HG03469 (cell line): ENCODE results near the gene AMOT.

Experiments
- ATAC-seq: cut with Tn5 transposase; IDR thresholded peaks from one replicate; pipeline ENCODE4 v1.9.1; 2021; ENCODE audit warnings: mild to moderate bottlenecking, moderate library complexity, moderate number of reproducible peaks; ENCODE audit not compliant: unreplicated experiment

Gene AMOT

DNA sequence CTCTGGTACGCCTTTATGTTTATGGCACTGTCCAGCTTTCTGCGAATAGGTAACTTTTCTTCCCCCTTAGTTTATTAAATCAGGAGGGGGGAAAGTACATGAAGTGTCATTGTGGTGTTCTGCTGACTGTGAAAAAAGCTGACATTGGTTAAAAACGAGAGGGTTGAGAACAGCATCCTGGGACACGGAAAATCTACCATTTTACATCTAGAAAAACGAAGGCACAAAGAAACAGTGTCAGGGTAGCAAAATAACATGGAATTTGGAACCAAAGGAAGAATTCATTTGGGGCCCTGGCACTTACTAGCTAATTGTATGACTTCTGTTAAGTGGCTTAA is 1.2 kb upstream of the AMOT start:
- ATAC-seq: no peak

DNA sequence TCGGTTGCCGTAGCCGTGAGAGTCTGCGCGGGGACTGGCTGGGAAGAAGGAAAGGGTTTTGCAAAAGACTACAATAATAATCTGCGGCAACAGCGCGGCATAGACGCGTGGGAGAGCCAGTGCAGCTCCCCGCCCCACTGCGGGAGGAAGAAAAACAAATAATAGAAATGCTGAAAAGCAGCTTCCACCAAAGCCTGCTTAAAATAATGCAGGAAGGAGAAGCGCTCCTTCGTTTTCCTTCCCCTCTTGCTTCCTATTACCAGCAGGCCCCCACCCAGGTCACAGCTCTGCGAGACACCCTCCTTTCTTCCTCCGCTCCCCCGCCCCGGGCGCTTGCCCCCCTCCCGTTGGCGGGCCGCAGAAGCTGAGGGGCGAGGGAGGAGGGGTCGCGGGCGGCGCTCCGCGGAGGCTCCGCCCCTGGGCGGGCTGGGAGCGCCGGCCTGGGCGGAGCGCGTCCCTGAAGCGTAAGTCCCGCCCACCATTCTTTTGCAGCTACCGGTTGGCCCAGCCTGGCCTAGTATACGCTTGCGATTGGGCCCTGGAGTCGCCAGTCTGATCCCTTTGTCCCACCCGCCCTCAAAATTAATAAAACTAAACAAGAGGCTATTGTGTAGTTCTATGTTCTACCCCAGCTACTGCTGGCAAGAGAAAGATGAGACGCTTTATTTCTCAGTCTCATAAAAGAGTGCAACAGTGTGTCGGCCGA is 636 bp upstream of the AMOT start:
- peak; percentile 93 for ATAC-seq

DNA sequence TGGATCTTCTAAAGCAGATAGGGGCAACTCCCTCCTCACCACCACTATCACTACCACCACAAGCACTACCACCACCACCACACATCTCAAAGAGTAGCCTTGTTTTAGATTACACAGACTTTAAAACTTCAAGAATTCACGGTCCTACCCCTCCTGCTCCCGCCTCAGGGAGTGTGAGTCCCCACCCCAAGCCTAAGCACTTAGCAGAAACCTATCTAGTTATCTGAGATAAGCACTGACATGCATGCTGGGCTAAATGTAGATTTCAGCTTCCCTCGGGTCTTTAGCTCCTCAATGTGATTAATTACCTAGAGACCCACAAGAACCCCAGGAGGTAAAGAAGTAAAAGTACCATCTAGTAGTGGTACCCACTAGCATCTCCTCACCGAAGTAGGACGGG is 775 bp downstream of the AMOT start:
- no peak for ATAC-seq

DNA sequence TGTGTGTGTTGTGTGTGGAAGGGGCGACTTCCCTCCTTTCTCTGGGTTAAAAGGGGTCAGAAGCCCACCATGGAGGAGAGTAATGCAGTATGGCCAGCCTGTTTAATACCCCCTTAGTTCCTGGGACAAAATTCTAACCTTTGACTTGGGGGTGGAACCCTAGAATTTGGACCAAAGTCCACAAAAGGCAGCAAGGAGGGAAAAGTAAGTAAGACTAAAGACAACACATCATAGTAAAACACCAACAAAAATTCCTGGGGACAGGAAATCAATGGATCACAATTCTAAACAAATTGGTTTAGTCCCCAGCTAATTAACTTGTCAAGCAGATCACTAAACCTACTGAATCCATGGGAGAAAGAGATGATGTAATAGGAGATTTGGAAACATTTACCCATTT is 3.1 kb downstream of the AMOT start:
- no peak for ATAC-seq

DNA sequence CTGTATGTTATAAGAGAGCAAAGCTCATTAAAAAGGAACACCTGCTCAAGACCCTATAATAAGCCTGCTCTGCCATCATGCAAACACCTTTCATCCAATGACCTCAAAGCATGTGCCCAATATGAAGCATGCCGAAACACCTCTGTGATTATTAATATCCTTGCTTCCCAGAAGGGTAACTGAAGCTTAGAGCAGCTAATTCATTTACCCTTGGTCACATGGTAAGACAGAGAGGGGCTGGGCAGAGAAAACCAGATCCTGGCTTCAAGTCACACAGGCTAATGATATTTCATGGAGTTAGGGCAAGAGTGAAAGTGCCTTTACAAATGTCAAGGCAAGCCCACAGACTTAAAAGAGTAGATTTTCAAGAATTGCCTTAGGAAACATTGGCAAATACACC is 5.6 kb downstream of the AMOT start:
- ATAC-seq: no peak

DNA sequence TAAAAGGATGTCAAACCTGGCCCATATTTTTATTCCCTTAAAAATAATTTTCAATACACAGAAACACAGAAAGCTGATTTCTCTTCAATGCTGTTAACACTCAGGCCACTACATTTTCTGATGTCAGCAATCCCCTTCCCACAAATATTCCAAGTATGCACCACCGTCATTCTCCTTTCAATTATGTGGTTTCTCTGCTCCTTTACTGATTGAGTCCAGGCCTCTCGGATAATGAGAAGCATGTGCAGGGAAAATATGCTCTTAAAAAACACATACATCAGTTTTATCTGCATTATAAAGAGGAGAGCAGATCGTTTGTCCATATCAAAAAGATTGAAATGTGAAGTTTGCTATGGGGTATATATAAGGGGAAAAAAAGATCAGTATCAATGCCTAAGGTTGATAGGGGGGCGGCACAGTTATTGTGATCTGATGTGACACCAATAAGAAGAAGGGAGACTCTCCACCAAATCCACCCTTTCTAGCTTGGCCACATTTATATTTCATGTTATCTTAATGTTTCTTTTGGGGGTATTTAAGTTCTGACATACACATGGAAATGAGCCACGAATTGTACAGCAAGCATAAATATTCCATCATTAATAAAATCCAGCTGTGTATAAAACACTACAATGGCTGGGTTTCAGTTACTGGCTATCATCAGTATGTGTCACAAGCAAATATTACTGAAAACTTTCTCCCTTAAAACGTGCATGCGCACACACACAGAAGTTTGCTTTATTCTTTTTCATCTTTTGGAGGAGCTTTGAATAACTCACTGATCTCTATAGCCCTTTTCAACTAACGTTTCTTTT is 6.4 kb downstream of the AMOT start:
- no peak for ATAC-seq

DNA sequence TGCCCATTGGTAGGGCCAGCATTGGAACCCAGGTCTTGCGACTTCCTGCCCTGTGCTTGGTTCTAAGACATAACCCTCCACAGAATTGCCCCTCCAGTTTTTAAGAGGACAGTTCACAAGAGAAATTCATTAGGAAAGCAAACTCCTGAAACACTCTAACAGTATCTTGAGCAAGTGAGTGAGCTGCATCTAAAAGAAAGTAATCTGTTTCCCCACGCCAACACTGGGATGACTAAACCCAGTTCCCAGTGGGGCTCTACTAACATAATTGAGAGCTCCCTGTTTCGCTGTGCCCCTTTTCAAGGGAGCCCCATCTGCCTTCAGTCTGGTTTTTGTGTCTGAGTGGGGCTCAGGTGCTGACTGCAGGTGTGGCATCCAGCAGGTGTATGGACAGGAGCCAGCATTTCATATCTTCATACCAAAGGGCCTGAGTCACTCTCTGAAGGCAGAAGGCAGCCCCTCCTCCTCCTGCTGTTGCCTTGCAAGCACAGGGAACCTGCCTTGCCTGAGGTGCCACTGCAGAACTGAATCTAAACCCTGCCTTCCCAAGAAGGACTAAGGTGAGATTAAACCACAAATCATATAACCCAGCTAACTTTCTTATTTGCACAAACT is 8.0 kb downstream of the AMOT start:
- ATAC-seq: no peak

DNA sequence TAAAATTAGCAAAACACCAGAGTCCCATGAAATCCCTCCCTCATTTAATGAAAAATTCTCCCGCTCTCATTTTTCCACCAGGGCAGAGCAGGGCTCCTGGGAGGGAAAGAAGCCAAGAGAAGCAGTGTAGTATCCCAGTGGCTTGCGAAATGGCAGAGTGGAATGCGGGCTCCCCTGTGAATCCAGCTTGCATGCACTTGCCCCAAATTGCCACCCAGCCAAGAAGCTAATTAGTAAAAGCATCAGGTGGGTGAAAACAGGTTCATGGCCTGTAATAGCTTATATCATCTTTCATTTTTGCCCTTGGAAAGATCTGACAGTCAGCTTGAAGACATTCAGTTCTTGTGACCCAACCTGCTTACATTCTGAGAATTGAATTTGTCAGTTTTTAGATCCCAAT is 10.1 kb downstream of the AMOT start:
- no peak for ATAC-seq

DNA sequence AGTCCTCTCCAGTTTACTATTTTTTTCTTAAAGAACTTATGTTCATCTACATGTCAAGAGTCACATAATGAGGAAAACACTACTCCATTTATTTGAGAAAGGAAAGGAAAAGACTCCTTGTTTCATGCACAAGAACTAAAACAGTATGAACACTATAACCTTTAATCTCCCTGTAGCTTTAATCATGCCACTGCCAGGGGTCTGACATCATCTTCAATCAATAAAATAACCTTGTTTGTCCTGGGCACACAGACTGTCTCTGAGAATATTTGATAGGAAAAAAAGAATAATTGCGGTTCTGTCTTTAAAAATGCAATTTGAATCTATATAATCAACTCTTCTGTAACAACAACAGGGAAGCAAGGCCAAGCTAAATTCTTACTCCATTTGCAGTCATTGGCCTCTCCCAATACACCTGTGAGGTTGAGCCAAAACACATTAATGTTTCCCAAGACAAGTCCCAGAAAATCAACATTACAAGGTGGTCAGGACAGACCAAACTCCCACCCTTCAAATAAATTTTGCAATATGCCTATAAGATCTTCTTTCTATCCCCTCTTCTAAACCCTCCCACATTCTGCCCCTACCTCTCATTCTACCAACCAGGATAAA is 13.2 kb downstream of the AMOT start:
- no peak for ATAC-seq

DNA sequence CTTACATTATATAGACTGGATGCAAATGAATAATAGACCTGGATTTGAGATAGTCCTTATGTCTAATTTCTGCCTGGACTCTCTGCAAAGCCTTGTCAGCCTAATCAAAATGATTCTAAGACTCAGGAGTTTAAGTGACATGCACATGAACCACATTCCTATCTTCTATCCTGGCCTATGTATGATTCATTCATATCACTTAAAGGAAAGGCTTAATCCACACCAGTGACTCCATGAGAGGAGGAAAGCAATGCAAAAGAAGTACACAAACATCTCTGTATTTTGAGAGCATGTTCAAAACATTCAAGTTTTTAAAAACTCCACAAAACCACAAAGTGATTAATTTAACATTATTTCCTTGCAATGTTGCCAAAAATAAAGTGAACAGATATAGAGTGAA is 14.6 kb downstream of the AMOT start:
- no peak for ATAC-seq

DNA sequence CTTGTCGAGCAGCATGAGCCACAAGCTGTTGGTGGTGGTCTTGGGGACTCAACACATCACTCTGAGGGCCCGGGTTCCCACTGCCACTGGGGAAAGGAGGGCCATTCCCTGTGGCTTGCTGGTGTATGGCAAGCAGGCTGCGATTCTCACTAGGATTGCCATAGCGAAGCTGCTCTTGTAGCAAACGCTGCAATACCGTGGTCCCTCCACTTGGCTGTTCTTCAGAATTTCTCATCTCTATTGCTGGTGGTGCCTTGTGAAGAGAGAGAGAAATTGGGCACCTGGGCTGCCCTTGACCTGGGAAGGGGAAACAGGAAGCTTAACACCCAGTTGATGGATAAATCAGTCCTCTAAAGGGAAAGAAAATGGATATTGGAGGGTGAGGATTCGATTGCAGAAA is 17.7 kb downstream of the AMOT start:
- ATAC-seq: no peak

DNA sequence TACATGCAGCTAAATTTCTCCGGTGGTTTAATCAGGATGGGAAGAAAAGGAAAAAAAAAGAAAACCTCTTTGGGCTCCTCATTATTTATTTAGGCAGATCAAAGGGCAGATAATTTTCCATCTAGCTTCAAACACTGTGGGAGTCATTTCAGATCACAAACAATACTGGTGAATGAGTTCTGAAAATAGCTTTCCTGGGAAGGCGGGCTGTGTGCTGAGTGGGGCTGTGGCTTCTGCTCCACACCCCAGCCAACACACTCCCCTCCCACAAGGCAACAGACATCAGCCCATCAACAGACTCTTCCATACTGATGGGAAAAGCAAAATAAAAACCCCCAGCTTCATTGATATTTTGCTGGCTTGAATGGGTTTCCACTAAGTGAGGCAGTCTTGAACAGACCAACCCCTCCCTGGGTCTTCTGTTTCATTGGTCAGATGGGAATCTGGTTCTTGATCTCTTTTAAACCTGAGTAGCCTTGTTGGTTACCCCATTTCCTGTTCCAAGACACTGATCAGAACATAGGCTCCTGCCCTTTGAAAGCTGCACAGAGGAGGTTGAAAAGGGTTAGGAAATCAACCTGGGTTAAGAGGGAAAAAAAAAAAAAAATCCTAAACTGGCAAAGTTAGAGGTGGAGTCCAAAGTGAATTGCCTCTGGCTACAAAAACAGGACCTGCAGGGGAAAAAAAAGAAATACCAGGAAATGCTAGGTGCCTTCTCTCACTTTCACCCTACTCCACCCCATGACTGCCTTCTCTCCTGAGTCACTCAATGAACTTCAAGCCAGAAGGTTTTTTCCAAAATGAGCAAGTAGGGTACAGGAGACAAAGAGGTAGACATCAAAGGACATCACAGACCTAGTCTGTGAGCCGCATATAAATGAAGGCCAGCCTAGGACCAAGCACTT is 20.0 kb downstream of the AMOT start:
- ATAC-seq: no peak

DNA sequence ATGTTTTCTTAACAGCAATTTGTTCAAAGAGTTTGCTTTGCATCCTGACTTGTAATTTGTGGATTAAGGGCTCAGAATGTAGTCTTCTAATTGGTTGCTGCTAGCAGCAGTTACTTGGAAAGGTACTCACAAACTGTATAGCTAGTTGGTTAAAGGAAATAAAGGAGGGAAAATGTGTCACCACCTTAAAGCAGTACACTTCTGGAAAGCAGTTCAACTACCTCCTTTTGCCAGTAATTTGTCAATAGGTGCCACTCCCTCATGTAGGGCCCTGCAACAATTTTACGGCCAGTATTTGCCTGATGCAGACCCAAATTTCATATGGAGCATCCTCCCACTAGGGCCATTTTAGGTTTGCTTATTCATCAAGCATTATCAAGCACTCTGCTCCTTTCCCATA is 20.8 kb downstream of the AMOT start:
- ATAC-seq: no peak

DNA sequence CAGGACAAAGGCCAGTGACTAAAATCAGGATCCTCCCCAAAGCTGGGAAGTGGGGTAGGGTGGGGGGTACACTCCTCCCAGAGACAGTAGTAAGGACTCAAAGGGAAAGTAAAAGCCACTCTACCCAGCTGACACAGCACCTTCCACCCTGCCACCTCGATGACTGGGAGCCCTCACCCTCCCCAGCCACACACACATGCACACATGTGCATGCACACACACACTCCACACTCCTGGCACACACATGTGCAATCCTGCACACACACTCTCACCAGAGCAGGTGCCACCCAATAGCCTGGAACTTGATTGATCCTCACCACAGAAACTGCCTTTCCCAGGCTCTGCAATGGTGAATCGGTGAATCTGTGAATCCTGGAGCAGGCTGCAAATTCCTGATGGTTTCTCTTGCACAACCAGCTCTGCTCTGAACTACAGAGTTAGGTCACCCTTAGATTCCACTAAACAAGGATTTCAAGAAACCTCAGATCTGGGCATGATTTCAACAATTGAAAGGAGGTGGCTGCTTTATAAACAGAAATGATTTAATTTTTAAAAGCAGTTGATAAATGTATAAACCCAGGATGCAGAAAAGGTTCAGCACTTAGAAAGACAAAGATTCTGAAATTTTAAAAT is 21.5 kb downstream of the AMOT start:
- no peak for ATAC-seq

DNA sequence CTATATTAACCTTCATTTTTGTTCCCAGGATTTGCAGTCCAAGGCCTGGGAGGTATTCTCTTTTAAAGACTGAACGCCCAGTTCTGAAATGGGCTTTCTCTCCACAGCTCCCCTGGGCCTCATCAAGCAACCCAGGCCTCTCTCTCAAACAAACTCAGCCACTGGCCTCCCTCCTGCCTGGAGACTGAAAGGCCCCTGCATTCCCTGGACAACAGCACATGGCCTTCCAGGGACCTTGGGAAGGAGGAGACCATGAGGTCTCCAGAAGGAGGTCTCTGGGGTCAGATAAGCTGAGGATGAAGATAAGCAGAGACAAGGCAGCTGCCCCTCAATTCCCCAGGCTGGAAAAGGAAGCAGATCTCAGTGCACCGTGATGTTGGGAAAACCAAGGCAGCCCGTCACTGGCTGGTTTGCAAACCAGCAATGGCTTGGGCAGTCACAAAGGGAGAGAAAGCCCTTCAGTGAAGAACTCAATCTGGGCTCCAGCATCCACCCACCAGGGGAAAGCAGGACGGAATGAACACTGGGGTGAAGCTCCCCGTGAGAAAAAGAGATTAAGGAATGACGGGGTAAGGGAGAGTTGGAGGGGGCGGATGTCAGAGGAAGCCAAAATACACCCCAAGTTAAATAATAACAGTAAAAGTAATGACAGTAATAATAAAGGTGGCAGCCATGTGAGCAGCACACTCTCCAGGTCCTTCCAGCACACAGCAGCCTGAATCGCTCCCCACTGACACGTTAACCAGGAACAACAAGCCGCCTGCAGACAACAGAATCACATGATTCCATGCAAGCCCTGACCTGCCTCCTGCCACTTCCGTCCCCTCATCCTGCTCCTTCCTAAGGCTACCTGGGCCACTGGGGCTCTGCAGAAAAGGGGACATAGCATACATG is 22.3 kb downstream of the AMOT start:
- no peak for ATAC-seq

DNA sequence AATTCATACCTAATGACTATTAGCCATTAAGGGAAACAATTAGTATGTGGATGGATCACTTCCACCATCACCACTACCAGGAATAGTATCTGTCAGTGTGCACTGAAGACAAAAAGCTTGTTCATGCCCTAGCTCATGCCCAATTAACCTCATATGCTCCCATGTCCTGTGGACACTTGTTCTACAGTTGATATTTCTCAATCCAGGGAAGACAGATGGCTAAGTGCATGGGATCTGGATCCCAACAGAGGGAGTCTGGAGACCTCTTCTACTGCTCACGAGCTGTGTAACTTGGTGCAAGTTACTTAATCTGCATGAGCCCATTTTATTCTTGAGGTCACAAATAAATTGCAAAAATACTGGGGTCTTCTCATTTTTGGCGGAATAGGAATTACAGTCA is 23.7 kb downstream of the AMOT start:
- no peak for ATAC-seq

DNA sequence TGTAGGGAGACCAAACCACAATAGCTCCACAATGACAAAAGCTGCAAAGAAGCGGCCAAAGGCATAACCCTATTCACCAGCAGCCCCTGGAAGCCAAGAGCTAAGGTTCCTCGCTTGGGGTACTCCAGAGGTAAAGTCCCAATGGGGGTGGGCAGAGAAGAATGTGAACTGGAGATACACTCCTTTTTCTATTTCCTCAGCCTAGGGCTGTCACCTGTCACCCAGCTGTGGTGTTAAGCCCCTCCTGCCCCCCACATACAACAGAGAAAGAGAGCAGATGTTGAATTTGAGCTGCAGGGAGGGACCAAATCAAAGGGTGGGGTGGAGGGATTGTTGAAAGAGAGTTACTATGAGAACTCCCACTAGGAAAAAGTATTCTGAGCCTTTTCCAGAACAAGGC is 26.1 kb downstream of the AMOT start:
- ATAC-seq: no peak

DNA sequence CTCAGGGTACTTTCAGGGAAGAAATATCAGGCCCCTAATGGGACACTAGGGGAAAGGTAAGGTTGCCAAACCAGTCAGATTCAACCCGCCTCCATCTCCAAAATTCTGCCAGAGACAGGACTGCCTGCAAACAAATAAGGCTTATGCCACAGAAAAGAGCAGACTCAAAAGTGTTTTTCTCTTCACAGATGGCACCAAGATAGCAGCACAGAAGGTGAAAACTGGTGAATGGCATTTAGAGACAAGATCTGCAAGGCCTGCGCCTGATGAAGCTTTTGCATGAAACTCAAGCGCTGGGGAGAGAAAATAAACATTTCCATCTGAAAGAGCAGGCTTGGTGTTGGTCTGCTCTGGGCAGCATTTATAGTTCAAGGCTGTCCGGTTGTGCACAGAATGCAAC is 27.9 kb downstream of the AMOT start:
- no peak for ATAC-seq

DNA sequence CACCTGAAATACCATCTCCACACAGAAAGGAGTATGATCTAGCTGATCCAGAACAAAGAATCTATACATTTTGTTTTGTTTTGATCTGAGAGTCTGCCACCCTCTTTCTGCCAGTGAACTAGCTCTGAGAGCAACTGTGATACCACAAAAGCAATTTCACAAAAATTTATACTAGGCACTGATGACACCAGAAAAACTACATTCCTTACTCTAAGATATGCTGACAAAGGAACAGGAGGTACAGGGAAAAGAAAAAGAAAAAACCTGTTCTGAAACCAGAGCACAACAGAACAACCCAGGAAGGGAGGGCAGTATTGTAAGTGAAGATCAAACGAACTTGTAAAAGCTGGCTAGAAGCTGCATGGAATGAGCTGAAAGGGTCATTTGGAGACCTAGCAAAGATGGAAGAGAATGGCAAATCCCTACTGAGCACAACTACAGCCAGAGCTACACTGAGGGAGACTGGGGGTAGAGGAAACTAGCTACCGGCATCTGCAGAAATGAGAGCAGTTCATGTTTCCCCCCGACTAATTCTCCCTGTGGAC is 31.9 kb downstream of the AMOT start:
- no peak for ATAC-seq
